ENCODE data around the gene SKI. TPM values are rescaled to one million over a fixed set of nuclear protein-coding genes. Genes with fewer than 3 reads are reported as not detected.

Gene SKI
- polyA plus RNA-seq, 3 donors = 0.20 to 6.6 (median 0.25) TPM

- peaks cover 6% of the 10 kb centered on the region for H3K4me1 Mint-ChIP-seq
- peaks cover 6 to 10% of the 10 kb centered on the region in 2 donors for H3K36me3 Mint-ChIP-seq
- Histone ChIP-seq H2AFZ (ENCODE audit: insufficient read depth, low read depth, low read length, poor library complexity, severe bottlenecking) (no peak overlapping the region), H3K4me3 (replicated peaks in 1 of 3; ENCODE audit: low read depth in 2 of 3, low read length in 3 of 3) (no peak overlapping the region), H3K27me3 (ENCODE audit: control insufficient read depth in 2 of 2, insufficient read depth in 2 of 2, low read length in 2 of 2) (no peaks in the 10 kb centered on the region), H3K36me3 (replicated peaks in 1 of 2; ENCODE audit: control insufficient read depth in 1 of 2, insufficient read depth in 2 of 2, low read length in 2 of 2) (no peaks in the 10 kb centered on the region), H3K9me3 (replicated peaks in 1 of 2; ENCODE audit: control insufficient read depth in 1 of 2, insufficient read depth in 1 of 2, low read length in 2 of 2) (no peaks in the 10 kb centered on the region), H3K9ac (ENCODE audit: insufficient read depth, low read length, poor library complexity, severe bottlenecking) (no peak overlapping the region), H3K27ac (ENCODE audit: low read depth in 1 of 2, low read length in 2 of 2) (no peak overlapping the region), H3K4me1 (ENCODE audit: control insufficient read depth in 1 of 2, insufficient read depth in 2 of 2, low read length in 2 of 2) (peaks cover 7 to 8% of the 10 kb centered on the region in 2 donors), H3K79me2 (ENCODE audit: insufficient read depth, low read length) (no peaks in the 10 kb centered on the region), H4K20me1 (ENCODE audit: insufficient read depth, low read length) (no peaks in the 10 kb centered on the region), H3K4me2 (replicated peaks; ENCODE audit: extremely low read depth, low read length, poor library complexity, severe bottlenecking) (no peak overlapping the region)
- intact Hi-C loops (cut with micrococcal nuclease) = no loop called here
- DNase-seq = no peak
- peaks cover 0 to 2% (median 0%) of the 10 kb centered on the region in 7 donors for H3K9me3 Mint-ChIP-seq
- no peak overlapping the region for H3K27ac Mint-ChIP-seq
- no peak overlapping the region for H3K4me3 Mint-ChIP-seq
- H3K27me3 Mint-ChIP-seq (ENCODE audit: low read depth in 3 of 3) = peaks cover 0 to 2% (median 0%) of the 10 kb centered on the region in 3 donors
- TF ChIP-seq, protein P1, sequence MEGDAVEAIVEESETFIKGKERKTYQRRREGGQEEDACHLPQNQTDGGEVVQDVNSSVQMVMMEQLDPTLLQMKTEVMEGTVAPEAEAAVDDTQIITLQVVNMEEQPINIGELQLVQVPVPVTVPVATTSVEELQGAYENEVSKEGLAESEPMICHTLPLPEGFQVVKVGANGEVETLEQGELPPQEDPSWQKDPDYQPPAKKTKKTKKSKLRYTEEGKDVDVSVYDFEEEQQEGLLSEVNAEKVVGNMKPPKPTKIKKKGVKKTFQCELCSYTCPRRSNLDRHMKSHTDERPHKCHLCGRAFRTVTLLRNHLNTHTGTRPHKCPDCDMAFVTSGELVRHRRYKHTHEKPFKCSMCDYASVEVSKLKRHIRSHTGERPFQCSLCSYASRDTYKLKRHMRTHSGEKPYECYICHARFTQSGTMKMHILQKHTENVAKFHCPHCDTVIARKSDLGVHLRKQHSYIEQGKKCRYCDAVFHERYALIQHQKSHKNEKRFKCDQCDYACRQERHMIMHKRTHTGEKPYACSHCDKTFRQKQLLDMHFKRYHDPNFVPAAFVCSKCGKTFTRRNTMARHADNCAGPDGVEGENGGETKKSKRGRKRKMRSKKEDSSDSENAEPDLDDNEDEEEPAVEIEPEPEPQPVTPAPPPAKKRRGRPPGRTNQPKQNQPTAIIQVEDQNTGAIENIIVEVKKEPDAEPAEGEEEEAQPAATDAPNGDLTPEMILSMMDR (IDR thresholded peaks at IDR 0.05) = no peak
- WGBS (ENCODE audit: insufficient coverage) = 98% methylated on average over 14 of the region's 18 CpGs
Measured at GRCh38 chr1:2184531-2184930, 43.6 kb upstream of the SKI start.

- Mint-ChIP-seq H3K4me1 (peaks cover 6% of the 10 kb centered on the region), H3K9me3 (peaks cover 0 to 2% (median 0%) of the 10 kb centered on the region in 7 donors), H3K4me3 (no peak overlapping the region), H3K27ac (no peak overlapping the region), H3K36me3 (peaks cover 6 to 11% of the 10 kb centered on the region in 2 donors), H3K27me3 (ENCODE audit: low read depth in 3 of 3) (peaks cover 0 to 2% (median 0%) of the 10 kb centered on the region in 3 donors)
- Histone ChIP-seq H4K20me1 (ENCODE audit: insufficient read depth, low read length) (no peaks in the 10 kb centered on the region), H3K36me3 (replicated peaks in 1 of 2; ENCODE audit: control insufficient read depth in 1 of 2, insufficient read depth in 2 of 2, low read length in 2 of 2) (no peaks in the 10 kb centered on the region), H3K9me3 (replicated peaks in 1 of 2; ENCODE audit: control insufficient read depth in 1 of 2, insufficient read depth in 1 of 2, low read length in 2 of 2) (no peaks in the 10 kb centered on the region), H2AFZ (ENCODE audit: insufficient read depth, low read depth, low read length, poor library complexity, severe bottlenecking) (no peak overlapping the region), H3K9ac (ENCODE audit: insufficient read depth, low read length, poor library complexity, severe bottlenecking) (no peak overlapping the region), H3K27ac (ENCODE audit: low read depth in 1 of 2, low read length in 2 of 2) (no peak overlapping the region), H3K4me3 (replicated peaks in 1 of 3; ENCODE audit: low read depth in 2 of 3, low read length in 3 of 3) (no peak overlapping the region), H3K79me2 (ENCODE audit: insufficient read depth, low read length) (no peaks in the 10 kb centered on the region), H3K27me3 (ENCODE audit: control insufficient read depth in 2 of 2, insufficient read depth in 2 of 2, low read length in 2 of 2) (no peaks in the 10 kb centered on the region), H3K4me1 (ENCODE audit: control insufficient read depth in 1 of 2, insufficient read depth in 2 of 2, low read length in 2 of 2) (peaks cover 10 to 12% of the 10 kb centered on the region in 2 donors), H3K4me2 (replicated peaks; ENCODE audit: extremely low read depth, low read length, poor library complexity, severe bottlenecking) (no peak overlapping the region)
- intact Hi-C loops (cut with micrococcal nuclease) = no loop called here
- TF ChIP-seq, protein P1 (IDR thresholded peaks at IDR 0.05) = no peak
- no peak for DNase-seq
- 98% methylated on average over 33 of the region's 33 CpGs for WGBS (ENCODE audit: insufficient coverage)
Measured at GRCh38 chr1:2184934-2185333, 43.2 kb upstream of the SKI start.

Measured in CD14-positive monocyte (primary cell).